Keratinocyte (primary cell): Measurements from ENCODE around the gene CRTC1.
"Not testable (repeated sequence)": the region's sequence is repeated elsewhere in the genome, so short reads cannot be mapped to it uniquely, and the experiment has no call there.

Experiments
- EZH2 ChIP-seq: IDR thresholded peaks from one replicate; pipeline ENCODE4 v1.6.1; 2012; ENCODE audit warnings: inconsistent platforms, mild to moderate bottlenecking, low read length, moderate library complexity
- TF ChIP-seq, protein P1 (sequence below), 3 experiments: IDR thresholded peaks in 1 of 3; conservative IDR thresholded peaks in 1 of 3; optimal IDR thresholded peaks in 1 of 3; 2 replicates in 2 of 3; 3 replicates in 1 of 3; pipeline versions ENCODE3 to v1.5.1; 2011; ENCODE audit warnings: low read length in 3 of 3, mild to moderate bottlenecking in 3 of 3, moderate library complexity in 2 of 3, control low read depth in 1 of 3, inconsistent platforms in 1 of 3; ENCODE audit not compliant: insufficient read depth in 2 of 3; ENCODE audit errors: extremely low read depth in 1 of 3

- TF ChIP-seq, protein P1, sequence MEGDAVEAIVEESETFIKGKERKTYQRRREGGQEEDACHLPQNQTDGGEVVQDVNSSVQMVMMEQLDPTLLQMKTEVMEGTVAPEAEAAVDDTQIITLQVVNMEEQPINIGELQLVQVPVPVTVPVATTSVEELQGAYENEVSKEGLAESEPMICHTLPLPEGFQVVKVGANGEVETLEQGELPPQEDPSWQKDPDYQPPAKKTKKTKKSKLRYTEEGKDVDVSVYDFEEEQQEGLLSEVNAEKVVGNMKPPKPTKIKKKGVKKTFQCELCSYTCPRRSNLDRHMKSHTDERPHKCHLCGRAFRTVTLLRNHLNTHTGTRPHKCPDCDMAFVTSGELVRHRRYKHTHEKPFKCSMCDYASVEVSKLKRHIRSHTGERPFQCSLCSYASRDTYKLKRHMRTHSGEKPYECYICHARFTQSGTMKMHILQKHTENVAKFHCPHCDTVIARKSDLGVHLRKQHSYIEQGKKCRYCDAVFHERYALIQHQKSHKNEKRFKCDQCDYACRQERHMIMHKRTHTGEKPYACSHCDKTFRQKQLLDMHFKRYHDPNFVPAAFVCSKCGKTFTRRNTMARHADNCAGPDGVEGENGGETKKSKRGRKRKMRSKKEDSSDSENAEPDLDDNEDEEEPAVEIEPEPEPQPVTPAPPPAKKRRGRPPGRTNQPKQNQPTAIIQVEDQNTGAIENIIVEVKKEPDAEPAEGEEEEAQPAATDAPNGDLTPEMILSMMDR (optimal IDR thresholded peaks at IDR 0.05 in 1 of 3, IDR thresholded peaks at IDR 0.05 in 1 of 3, conservative IDR thresholded peaks at IDR 0.05 in 1 of 3; ENCODE audit: extremely low read depth in 1 of 3, insufficient read depth in 2 of 3, low read length in 3 of 3) = not testable (repeated sequence)
- not testable (repeated sequence) for TF ChIP-seq EZH2
Observed at GRCh38 chr19:18727602-18728001, 44.1 kb downstream of the CRTC1 start.
